Vagina (tissue), 2 donors: ENCODE data around the gene APOBEC3G. TPM values are rescaled to one million over a fixed set of nuclear protein-coding genes. Genes with fewer than 3 reads are reported as not detected.
"Not testable (repeated sequence)": the region's sequence is repeated elsewhere in the genome, so short reads cannot be mapped to it uniquely, and the experiment has no call there.

ENCODE experiments used
- DNase-seq, 2 donors: peaks; one replicate each; pipeline ENCODE4 v3.0.0-alpha.2; 2017; ENCODE audit errors: extremely low spot score in 2 of 2
- H3K27ac ChIP-seq: fragments of 200-600 bp; sonication (generic); one replicate; pipeline ENCODE4 v1.5.1; 2019
- H3K27me3 ChIP-seq: fragments of 200-600 bp; sonication (generic); one replicate; pipeline ENCODE4 v1.5.1; 2019
- H3K36me3 ChIP-seq, 2 donors: fragments of 200-600 bp; sonication (generic); one replicate each; pipeline ENCODE4 v1.5.1; 2017 to 2019
- H3K4me1 ChIP-seq: fragments of 200-600 bp; sonication (generic); one replicate; pipeline ENCODE4 v1.5.1; 2019
- H3K4me3 ChIP-seq, 2 donors: fragments of 200-600 bp; sonication (generic); 1 replicate in 1 of 2; 2 replicates in 1 of 2; pipeline ENCODE4 v1.5.1; 2016 to 2019
- H3K9me3 ChIP-seq: fragments of 200-600 bp; sonication (generic); one replicate; pipeline ENCODE4 v1.5.1; 2019
- CTCF ChIP-seq, 3 experiments: fragments of 450-650 bp in 2 of 3; fragments of 200-600 bp in 1 of 3; sonication (generic) in 1 of 3; IDR thresholded peaks; one replicate each; pipeline ENCODE4 v1.5.1; 2017 to 2019; ENCODE audit warnings: antibody characterized with exemption in 3 of 3, mild to moderate bottlenecking in 2 of 3, moderate library complexity in 2 of 3
- POLR2A ChIP-seq, 2 donors: fragments of 450-650 bp; IDR thresholded peaks; one replicate each; pipeline ENCODE4 v1.6.1; 2017; ENCODE audit warnings: antibody characterized with exemption in 2 of 2, mild to moderate bottlenecking in 2 of 2, moderate library complexity in 2 of 2
- POLR2AphosphoS5 ChIP-seq, 2 donors: sonication (generic); formaldehyde crosslinking; IDR thresholded peaks; one replicate each; pipeline ENCODE4 v1.9.0; 2017; ENCODE audit warnings: antibody characterized with exemption in 2 of 2, mild to moderate bottlenecking in 2 of 2, low read depth in 1 of 2; ENCODE audit not compliant: insufficient read depth in 1 of 2
- intact Hi-C: fragments of 100-400 bp; cut with DNase I; formaldehyde crosslinking; loops from one replicate; pipeline ENCODE4 v1.15.1; 2023
- total RNA-seq: library from RNA; depleted of rRNA; stranded (reverse); fragments of >200 nt; gene quantifications from one replicate; pipeline ENCODE4 v1.2.3, GENCODE V29; 2016

Gene APOBEC3G
- 8.3 TPM for total RNA-seq

- peak within 1 kb of the TSS; percentile 83 for H3K27ac ChIP-seq
- intact Hi-C loops, DNase-seq, H3K36me3 ChIP-seq, H3K27me3 ChIP-seq, H3K9me3 ChIP-seq: not testable (repeated sequence)
- TF ChIP-seq POLR2AphosphoS5 (IDR thresholded peaks at IDR 0.05; ENCODE audit: insufficient read depth in 1 of 2, low read depth in 1 of 2), result peak in 1 of 2 donors; percentile 35
- peak in 1 of 2 donors; percentile 33 for TF ChIP-seq POLR2A (IDR thresholded peaks at IDR 0.05)
- H3K4me3 ChIP-seq, result peak within 1 kb of the TSS; percentile 49 to 52
- H3K4me1 ChIP-seq, result peaks cover 16% of the 10 kb centered on the region
Measured at GRCh38 chr22:39077026-39077840, at the start of gene APOBEC3G. Gene APOBEC3G (plus strand): TSS chr22:39077275. CDS start chr22:39077362, 87 bp downstream.

GRCh38 chr22:39027717-39028116 lies 49.4 kb upstream of the APOBEC3G start:
- Histone ChIP-seq H3K36me3 (peaks cover 0 to 7% of the 10 kb centered on the region in 2 donors), H3K9me3 (no peaks in the 10 kb centered on the region), H3K27me3 (no peaks in the 10 kb centered on the region), H3K4me1 (no peaks in the 10 kb centered on the region), H3K4me3 (no peak overlapping the region), H3K27ac (no peak overlapping the region)
- intact Hi-C loops, result no loop called here
- TF ChIP-seq POLR2AphosphoS5 (IDR thresholded peaks at IDR 0.05; ENCODE audit: insufficient read depth in 1 of 2, low read depth in 1 of 2) (no peak), POLR2A (IDR thresholded peaks at IDR 0.05) (no peak), CTCF (IDR thresholded peaks at IDR 0.05) (no peak)
- DNase-seq, result no peak

GRCh38 chr22:39028281-39028680 lies 48.8 kb upstream of the APOBEC3G start:
- Histone ChIP-seq H3K9me3 (no peaks in the 10 kb centered on the region), H3K4me1 (no peaks in the 10 kb centered on the region), H3K4me3 (no peak overlapping the region), H3K27ac (no peak overlapping the region), H3K36me3 (peaks cover 0 to 7% of the 10 kb centered on the region in 2 donors), H3K27me3 (no peaks in the 10 kb centered on the region)
- intact Hi-C loops, result no loop called here
- DNase-seq, result no peak
- TF ChIP-seq POLR2AphosphoS5 (IDR thresholded peaks at IDR 0.05; ENCODE audit: insufficient read depth in 1 of 2, low read depth in 1 of 2) (no peak), POLR2A (IDR thresholded peaks at IDR 0.05) (no peak), CTCF (IDR thresholded peaks at IDR 0.05) (no peak)

GRCh38 chr22:39029227-39029626 lies 47.8 kb upstream of the APOBEC3G start:
- DNase-seq, result no peak

GRCh38 chr22:39030705-39031104 lies 46.4 kb upstream of the APOBEC3G start:
- no peaks in the 10 kb centered on the region for H3K27me3 ChIP-seq
- H3K27ac ChIP-seq, result no peak overlapping the region
- no peaks in the 10 kb centered on the region for H3K4me1 ChIP-seq
- H3K36me3 ChIP-seq, result no peaks in the 10 kb centered on the region
- DNase-seq, result no peak
- intact Hi-C loops, result no loop called here
- TF ChIP-seq POLR2A (IDR thresholded peaks at IDR 0.05), result no peak
- H3K9me3 ChIP-seq, result no peaks in the 10 kb centered on the region
- no peak overlapping the region for H3K4me3 ChIP-seq

More at GRCh38 chr22:39029227-39029626, 47.8 kb upstream of the APOBEC3G start:
- Histone ChIP-seq H3K27me3 (no peaks in the 10 kb centered on the region), H3K4me1 (no peaks in the 10 kb centered on the region), H3K9me3 (no peaks in the 10 kb centered on the region), H3K36me3 (no peaks in the 10 kb centered on the region), H3K27ac (no peak overlapping the region), H3K4me3 (no peak overlapping the region)
- TF ChIP-seq CTCF (IDR thresholded peaks at IDR 0.05), result no peak
- TF ChIP-seq POLR2AphosphoS5 (IDR thresholded peaks at IDR 0.05; ENCODE audit: insufficient read depth in 1 of 2, low read depth in 1 of 2), result no peak
- TF ChIP-seq POLR2A (IDR thresholded peaks at IDR 0.05), result no peak
- intact Hi-C loops, result no loop called here

- H3K36me3 ChIP-seq, H3K27ac ChIP-seq, H3K4me3 ChIP-seq, DNase-seq, H3K27me3 ChIP-seq, H3K4me1 ChIP-seq, H3K9me3 ChIP-seq, intact Hi-C loops: not testable (repeated sequence)
Measured at GRCh38 chr22:39031434-39032295, 45.4 kb upstream of the APOBEC3G start.

- H3K4me3 ChIP-seq, DNase-seq, H3K27ac ChIP-seq, H3K36me3 ChIP-seq, H3K9me3 ChIP-seq, H3K27me3 ChIP-seq, intact Hi-C loops: not testable (repeated sequence)
- H3K4me1 ChIP-seq, result peaks cover 12% of the 10 kb centered on the region
Measured at GRCh38 chr22:39037071-39037470, 40.0 kb upstream of the APOBEC3G start.
